ENCODE data around the gene TMTC4. TPM values are rescaled to one million over a fixed set of nuclear protein-coding genes. Genes with fewer than 3 reads are reported as not detected.

TMTC4 gene
- total RNA-seq, 4 donors from 2014 or later, result 5.9 to 36.1 (median 14.5) TPM

- H3K4me1 ChIP-seq, result no peaks in the 10 kb centered on the region
- H3K27ac ChIP-seq, result no peak overlapping the region
- no peaks in the 10 kb centered on the region for H3K27me3 ChIP-seq
- intact Hi-C loops (cut with DNase I; ENCODE audit: low total_unique reads), result no loop called here
- no peak overlapping the region for H3K4me3 ChIP-seq
- no peak for TF ChIP-seq CTCF (IDR thresholded peaks at IDR 0.05)
- no peak for TF ChIP-seq POLR2A (IDR thresholded peaks at IDR 0.05)
- DNase-seq, result no peak
- no peaks in the 10 kb centered on the region for H3K9me3 ChIP-seq
- no peaks in the 10 kb centered on the region for H3K36me3 ChIP-seq
Measured at GRCh38 chr13:100646871-100647270, 27.7 kb downstream of the TMTC4 start.

- Histone ChIP-seq H3K4me1 (no peaks in the 10 kb centered on the region), H3K4me3 (no peak overlapping the region), H3K27me3 (no peaks in the 10 kb centered on the region), H3K9me3 (no peaks in the 10 kb centered on the region), H3K36me3 (no peaks in the 10 kb centered on the region), H3K27ac (no peak overlapping the region)
- DNase-seq, result no peak
- peak in 1 of 4 experiments; percentile 18 for TF ChIP-seq CTCF (IDR thresholded peaks at IDR 0.05)
- no peak for TF ChIP-seq POLR2A (IDR thresholded peaks at IDR 0.05)
- intact Hi-C loops (cut with DNase I; ENCODE audit: low total_unique reads), result no loop called here
Measured at GRCh38 chr13:100646030-100646673, 28.4 kb downstream of the TMTC4 start.

GRCh38 chr13:100645382-100645781 lies 29.2 kb downstream of the TMTC4 start:
- no peak for DNase-seq
- Histone ChIP-seq H3K27ac (no peak overlapping the region), H3K9me3 (no peaks in the 10 kb centered on the region), H3K36me3 (no peaks in the 10 kb centered on the region), H3K4me1 (no peaks in the 10 kb centered on the region), H3K27me3 (no peaks in the 10 kb centered on the region), H3K4me3 (no peak overlapping the region)
- TF ChIP-seq CTCF (IDR thresholded peaks at IDR 0.05) (no peak), POLR2A (IDR thresholded peaks at IDR 0.05) (no peak)
- intact Hi-C loops (cut with DNase I; ENCODE audit: low total_unique reads), result no loop called here

GRCh38 chr13:100644371-100644770 lies 30.2 kb downstream of the TMTC4 start:
- H3K27me3 ChIP-seq, result no peaks in the 10 kb centered on the region
- no peaks in the 10 kb centered on the region for H3K36me3 ChIP-seq
- no peak overlapping the region for H3K27ac ChIP-seq
- H3K4me1 ChIP-seq, result no peaks in the 10 kb centered on the region
- H3K4me3 ChIP-seq, result no peak overlapping the region
- intact Hi-C loops (cut with DNase I; ENCODE audit: low total_unique reads), result no loop called here
- no peak for TF ChIP-seq CTCF (IDR thresholded peaks at IDR 0.05)
- no peak for TF ChIP-seq POLR2A (IDR thresholded peaks at IDR 0.05)
- H3K9me3 ChIP-seq, result no peaks in the 10 kb centered on the region
- no peak for DNase-seq

GRCh38 chr13:100637796-100638195 lies 36.8 kb downstream of the TMTC4 start:
- intact Hi-C loops (cut with DNase I; ENCODE audit: low total_unique reads), result no loop called here

More at GRCh38 chr13:100637796-100638195, 36.8 kb downstream of the TMTC4 start:
- H3K36me3 ChIP-seq, result no peaks in the 10 kb centered on the region
- DNase-seq, result no peak
- no peaks in the 10 kb centered on the region for H3K9me3 ChIP-seq
- TF ChIP-seq POLR2A (IDR thresholded peaks at IDR 0.05), result no peak
- no peak for TF ChIP-seq CTCF (IDR thresholded peaks at IDR 0.05)
- H3K27ac ChIP-seq, result no peak overlapping the region
- no peaks in the 10 kb centered on the region for H3K27me3 ChIP-seq
- no peaks in the 10 kb centered on the region for H3K4me1 ChIP-seq
- H3K4me3 ChIP-seq, result no peak overlapping the region
